ENCODE results near the gene SOX12.
A peak's percentile ranks its signal among the peaks of the same experiment; 100 is the strongest.

SOX12 gene

GRCh38 chr20:341682-342081 is 16.3 kb downstream of the SOX12 start:
- in situ Hi-C loops (cut with MboI; ENCODE audit: low sequenced_read_pairs, unreplicated experiment) = no loop called here
- TF ChIP-seq, protein P1, sequence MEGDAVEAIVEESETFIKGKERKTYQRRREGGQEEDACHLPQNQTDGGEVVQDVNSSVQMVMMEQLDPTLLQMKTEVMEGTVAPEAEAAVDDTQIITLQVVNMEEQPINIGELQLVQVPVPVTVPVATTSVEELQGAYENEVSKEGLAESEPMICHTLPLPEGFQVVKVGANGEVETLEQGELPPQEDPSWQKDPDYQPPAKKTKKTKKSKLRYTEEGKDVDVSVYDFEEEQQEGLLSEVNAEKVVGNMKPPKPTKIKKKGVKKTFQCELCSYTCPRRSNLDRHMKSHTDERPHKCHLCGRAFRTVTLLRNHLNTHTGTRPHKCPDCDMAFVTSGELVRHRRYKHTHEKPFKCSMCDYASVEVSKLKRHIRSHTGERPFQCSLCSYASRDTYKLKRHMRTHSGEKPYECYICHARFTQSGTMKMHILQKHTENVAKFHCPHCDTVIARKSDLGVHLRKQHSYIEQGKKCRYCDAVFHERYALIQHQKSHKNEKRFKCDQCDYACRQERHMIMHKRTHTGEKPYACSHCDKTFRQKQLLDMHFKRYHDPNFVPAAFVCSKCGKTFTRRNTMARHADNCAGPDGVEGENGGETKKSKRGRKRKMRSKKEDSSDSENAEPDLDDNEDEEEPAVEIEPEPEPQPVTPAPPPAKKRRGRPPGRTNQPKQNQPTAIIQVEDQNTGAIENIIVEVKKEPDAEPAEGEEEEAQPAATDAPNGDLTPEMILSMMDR (IDR thresholded peaks at IDR 0.05; ENCODE audit: borderline replicate concordance, control extremely low read depth, extremely low read depth, insufficient read depth, missing control alignments) = no peak
- DNase-seq (ENCODE audit: low spot score) = no peak

DNA sequence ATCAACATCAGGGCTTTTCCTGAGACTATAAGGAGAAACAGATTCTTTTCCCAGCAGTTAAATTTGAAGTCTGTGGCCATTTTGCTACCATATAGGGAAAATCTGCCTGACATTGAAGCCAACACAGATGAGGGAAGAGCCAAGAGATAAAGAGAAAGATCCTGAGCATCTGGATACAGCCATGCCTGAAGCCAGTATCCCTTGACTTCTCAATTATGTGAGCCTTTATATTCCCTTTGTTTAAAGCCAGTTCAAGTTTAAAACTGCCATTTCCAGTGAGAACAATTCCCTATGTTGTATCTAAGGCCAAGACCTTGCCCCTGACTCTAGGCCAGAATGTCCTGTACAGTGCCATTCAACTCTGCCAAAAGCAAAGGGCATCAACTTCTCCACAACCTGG is 17.8 kb downstream of the SOX12 start:
- no peak for DNase-seq (ENCODE audit: low spot score)
- in situ Hi-C loops (cut with MboI; ENCODE audit: low sequenced_read_pairs, unreplicated experiment) = no loop called here
- TF ChIP-seq, protein P1 (IDR thresholded peaks at IDR 0.05; ENCODE audit: borderline replicate concordance, control extremely low read depth, extremely low read depth, insufficient read depth, missing control alignments) = no peak

DNA sequence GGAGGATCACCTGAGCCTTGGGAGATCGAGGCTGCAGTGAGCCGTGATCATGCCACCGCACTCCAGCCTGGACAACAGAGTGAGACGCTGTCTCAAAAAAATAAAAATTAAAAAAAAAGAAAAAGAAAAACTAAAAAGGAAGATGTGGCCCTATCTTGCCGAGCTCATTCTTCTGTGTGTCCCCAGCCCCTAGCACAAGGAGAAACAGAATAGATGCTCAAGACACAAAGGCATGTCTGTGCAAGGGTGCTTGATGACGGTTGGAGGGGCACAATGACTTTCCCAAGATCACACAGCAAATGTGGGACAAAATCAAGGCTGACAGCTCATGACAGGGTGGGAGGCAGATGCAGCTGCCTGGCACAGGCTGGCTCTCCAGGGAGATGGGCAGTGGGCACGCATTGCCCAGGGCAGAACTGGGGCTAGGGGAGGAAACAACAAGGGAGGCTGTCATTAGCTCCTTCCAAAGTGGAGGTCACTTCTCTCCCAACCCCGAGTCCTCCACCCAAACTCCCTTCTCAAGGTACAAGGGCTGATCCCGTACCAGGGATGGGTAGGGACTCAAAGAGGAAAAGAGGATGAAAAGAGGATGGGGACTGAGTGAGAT is 20.8 kb downstream of the SOX12 start:
- TF ChIP-seq, protein P1 (IDR thresholded peaks at IDR 0.05; ENCODE audit: borderline replicate concordance, control extremely low read depth, extremely low read depth, insufficient read depth, missing control alignments) = no peak
- no peak for DNase-seq (ENCODE audit: low spot score)
- in situ Hi-C loops (cut with MboI; ENCODE audit: low sequenced_read_pairs, unreplicated experiment) = no loop called here

DNA sequence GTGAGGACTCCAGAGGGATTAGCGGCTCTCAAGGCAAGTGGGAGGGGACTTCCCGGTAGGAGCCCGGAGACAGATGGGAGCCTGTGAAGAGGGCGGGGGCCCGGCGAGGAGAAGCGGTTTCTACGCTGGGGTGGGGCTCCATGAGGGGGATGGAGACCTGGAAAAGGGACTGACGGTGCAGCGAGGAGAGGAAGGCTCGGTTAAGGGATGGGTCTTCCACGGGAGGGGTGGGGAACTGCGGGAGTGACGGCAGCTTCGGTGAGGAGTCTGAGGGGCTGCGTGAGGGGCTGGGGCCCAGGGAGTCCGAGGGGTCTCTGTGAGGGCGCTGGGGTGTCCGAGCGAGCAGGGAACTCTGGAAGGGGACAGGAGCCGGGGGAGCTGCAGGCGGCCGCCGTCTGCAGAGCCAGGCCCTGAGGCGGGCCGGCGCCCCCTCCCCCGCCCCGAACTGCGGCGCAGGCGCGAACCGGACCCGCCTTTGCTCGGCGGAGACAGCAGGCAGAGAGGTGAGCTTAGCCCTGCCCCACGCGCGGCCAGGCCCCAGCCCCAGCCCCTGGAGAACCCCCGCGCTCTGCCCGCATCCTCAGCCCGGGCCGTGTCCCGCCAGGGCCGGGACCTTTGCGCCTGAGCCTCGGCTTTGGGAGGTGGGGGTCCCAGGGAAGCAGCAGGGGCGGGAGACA is 21.4 kb downstream of the SOX12 start, which contains the start of gene NRSN2:
Gene NRSN2 (plus strand): TSS at position 472 of the 677 bp plus-strand sequence. CDS start 2,533 bp downstream, outside the sequence.
- TF ChIP-seq, protein P1 (IDR thresholded peaks at IDR 0.05; ENCODE audit: borderline replicate concordance, control extremely low read depth, extremely low read depth, insufficient read depth, missing control alignments) = no peak

DNA sequence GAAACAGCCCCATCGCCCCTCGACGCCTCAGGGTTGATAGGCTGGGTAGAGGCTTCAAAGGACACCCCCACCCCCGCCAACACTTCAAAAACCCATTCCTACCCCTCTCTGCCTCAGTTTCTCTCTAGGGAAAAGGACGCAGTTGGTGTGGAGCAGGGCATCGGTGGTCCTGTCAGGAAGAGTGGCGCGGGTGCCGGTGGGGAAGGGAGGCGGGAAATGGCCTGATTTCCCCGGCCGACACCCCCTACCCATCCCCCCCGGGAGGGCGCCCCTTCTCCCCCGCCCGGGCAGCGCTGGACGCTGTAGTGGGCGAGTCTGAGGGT is 21.9 kb downstream of the SOX12 start:
- DNase-seq (ENCODE audit: low spot score) = no peak
- TF ChIP-seq, protein P1 (IDR thresholded peaks at IDR 0.05; ENCODE audit: borderline replicate concordance, control extremely low read depth, extremely low read depth, insufficient read depth, missing control alignments) = no peak
- in situ Hi-C loops (cut with MboI; ENCODE audit: low sequenced_read_pairs, unreplicated experiment) = no loop called here

More for the DNA sequence above, 21.4 kb downstream of the SOX12 start, which contains the start of gene NRSN2:
- in situ Hi-C loops (cut with MboI; ENCODE audit: low sequenced_read_pairs, unreplicated experiment) = no loop called here
- DNase-seq (ENCODE audit: low spot score) = peak; percentile 88

DNA sequence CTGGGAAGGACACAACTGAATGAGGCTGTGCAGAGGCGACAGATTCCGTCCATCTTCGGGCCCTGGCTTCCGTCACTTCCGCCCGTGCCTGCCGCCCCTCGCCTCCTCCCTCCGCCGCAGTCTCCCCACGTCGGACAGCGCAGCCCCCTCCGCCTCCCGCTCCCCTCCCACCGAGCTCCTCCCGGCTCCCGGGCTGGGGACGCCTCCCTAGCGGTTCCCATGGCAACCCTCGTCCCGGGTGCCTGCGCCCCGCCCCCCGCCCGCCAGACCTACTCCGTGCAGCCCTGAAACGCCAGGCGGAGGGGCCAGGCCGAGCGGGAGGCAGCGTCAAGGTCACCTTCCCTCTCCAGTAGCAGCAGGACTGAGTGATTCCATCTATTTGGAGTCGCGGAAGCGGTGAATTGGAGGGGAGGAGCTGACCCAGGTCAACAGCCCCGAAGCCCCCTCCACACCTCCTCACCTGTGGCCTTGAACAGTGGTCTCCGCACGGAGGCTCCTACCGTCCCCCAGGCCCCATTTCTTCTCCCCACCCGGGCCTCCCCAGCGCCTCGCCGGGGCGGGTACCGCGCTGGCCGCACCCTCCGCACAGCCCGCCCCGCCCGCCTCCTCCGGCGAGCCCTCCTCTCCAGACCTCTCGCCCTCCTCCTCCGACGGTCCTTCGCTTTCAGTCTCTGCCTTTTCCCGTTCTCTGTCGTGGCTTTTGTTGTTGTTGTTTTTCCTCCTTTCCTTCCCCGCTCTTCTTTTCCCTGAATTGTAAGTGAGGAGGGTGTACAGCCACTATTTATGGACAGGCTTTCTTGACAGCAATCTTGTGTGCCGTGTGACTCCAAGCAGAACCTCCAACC is 22.5 kb downstream of the SOX12 start:
- DNase-seq (ENCODE audit: low spot score) = peak; percentile 98
- in situ Hi-C loops (cut with MboI; ENCODE audit: low sequenced_read_pairs, unreplicated experiment) = no loop called here
- TF ChIP-seq, protein P1 (IDR thresholded peaks at IDR 0.05; ENCODE audit: borderline replicate concordance, control extremely low read depth, extremely low read depth, insufficient read depth, missing control alignments) = no peak

Data from GM13976 (cell line).